GM18861 (cell line): ENCODE measurements around the gene FAM89A.
"Not testable (repeated sequence)": the region's sequence is repeated elsewhere in the genome, so short reads cannot be mapped to it uniquely, and the experiment has no call there.

ENCODE experiments used
- ATAC-seq: cut with Tn5 transposase; IDR thresholded peaks from one replicate; pipeline ENCODE4 v1.9.1; 2021; ENCODE audit not compliant: unreplicated experiment

FAM89A gene

GRCh38 chr1:231057410-231057809 is 17.4 kb upstream of the FAM89A start:
- ATAC-seq, result no peak

GRCh38 chr1:231055271-231055670 is 15.2 kb upstream of the FAM89A start:
- ATAC-seq, result no peak

- ATAC-seq, result peak; percentile 59
Measured at GRCh38 chr1:231053493-231054162, 13.6 kb upstream of the FAM89A start.

- no peak for ATAC-seq
Measured at GRCh38 chr1:231052777-231053176, 12.7 kb upstream of the FAM89A start.

- not testable (repeated sequence) for ATAC-seq
Measured at GRCh38 chr1:231050932-231051331, 10.9 kb upstream of the FAM89A start.

GRCh38 chr1:231050395-231050794 is 10.3 kb upstream of the FAM89A start:
- ATAC-seq, result no peak

GRCh38 chr1:231049121-231049979 is 9.3 kb upstream of the FAM89A start:
- no peak for ATAC-seq

GRCh38 chr1:231048419-231048818 is 8.4 kb upstream of the FAM89A start:
- not testable (repeated sequence) for ATAC-seq

- not testable (repeated sequence) for ATAC-seq
Measured at GRCh38 chr1:231047529-231047928, 7.5 kb upstream of the FAM89A start.

- ATAC-seq, result no peak
Measured at GRCh38 chr1:231046730-231047395, 6.8 kb upstream of the FAM89A start.

- not testable (repeated sequence) for ATAC-seq
Measured at GRCh38 chr1:231045921-231046729, 6.1 kb upstream of the FAM89A start.

- ATAC-seq, result no peak
Measured at GRCh38 chr1:231045286-231045685, 5.2 kb upstream of the FAM89A start.

GRCh38 chr1:231044588-231044987 is 4.5 kb upstream of the FAM89A start:
- ATAC-seq, result no peak

- ATAC-seq, result no peak
Measured at GRCh38 chr1:231041719-231042261, 1.7 kb upstream of the FAM89A start.

- ATAC-seq, result no peak
Measured at GRCh38 chr1:231040800-231041718, 1.0 kb upstream of the FAM89A start.

- no peak for ATAC-seq
Measured at GRCh38 chr1:231039161-231040018, 664 bp downstream of the FAM89A start.

- ATAC-seq, result no peak
Measured at GRCh38 chr1:231037585-231038517, 2.2 kb downstream of the FAM89A start.

GRCh38 chr1:231036416-231036815 is 3.6 kb downstream of the FAM89A start:
- ATAC-seq, result no peak
